Stomach (tissue), 9 donors: ENCODE data around the gene MISP. TPM values are rescaled to one million over a fixed set of nuclear protein-coding genes. Genes with fewer than 3 reads are reported as not detected.

Experiments used
- DNase-seq, 2 donors: peaks; one replicate each; pipeline versions ENCODE4 v3.0.0 to v3.0.0-alpha.2; 2013 to 2019
- H3K27ac ChIP-seq, 5 donors: fragments of 200-600 bp in 4 of 5; sonication (generic) in 4 of 5; one replicate each; pipeline ENCODE4 v1.5.1; 2013 to 2019; ENCODE audit warnings: mild to moderate bottlenecking in 1 of 5, moderate library complexity in 1 of 5
- H3K27me3 ChIP-seq, 3 donors: fragments of 200-600 bp; sonication (generic); one replicate each; pipeline ENCODE4 v1.5.1; 2017 to 2019; ENCODE audit warnings: mixed run types in 1 of 3
- H3K36me3 ChIP-seq, 4 donors: fragments of 200-600 bp; sonication (generic); 1 replicate in 3 of 4; 2 replicates in 1 of 4; pipeline ENCODE4 v1.5.1; 2016 to 2019
- H3K4me1 ChIP-seq, 4 donors: fragments of 200-600 bp; sonication (generic); one replicate each; pipeline ENCODE4 v1.5.1; 2016 to 2019
- H3K4me3 ChIP-seq, 4 donors: fragments of 200-600 bp; sonication (generic) in 3 of 4; one replicate each; pipeline ENCODE4 v1.5.1; 2016 to 2019; ENCODE audit warnings: mild to moderate bottlenecking in 1 of 4
- H3K9me3 ChIP-seq, 4 donors: fragments of 200-600 bp; sonication (generic); one replicate each; pipeline ENCODE4 v1.5.1; 2016 to 2019
- EP300 ChIP-seq: sonication (generic); formaldehyde crosslinking; IDR thresholded peaks from one replicate; pipeline ENCODE4 v1.6.1; 2017; ENCODE audit warnings: antibody characterized with exemption
- POLR2A ChIP-seq, 4 donors: fragments of 450-650 bp; IDR thresholded peaks; one replicate each; pipeline ENCODE4 v1.6.1; 2016; ENCODE audit warnings: antibody characterized with exemption in 4 of 4, control low read depth in 2 of 4, mild to moderate bottlenecking in 1 of 4, moderate library complexity in 1 of 4
- POLR2AphosphoS5 ChIP-seq, 3 donors: sonication (generic); formaldehyde crosslinking; IDR thresholded peaks; one replicate each; pipeline ENCODE4 v1.6.1; 2016; ENCODE audit warnings: antibody characterized with exemption in 3 of 3
- WGBS, 5 donors: extraction: QIAGEN DNeasy Blood & Tissue Kit in 3 of 5; methylation state at CpG; one replicate each; pipeline versions ENCODE4 v1.1.5 to v1.1.7; 2013 to 2018; 5-methylcytosine and 5-hydroxymethylcytosine counted together
- intact Hi-C: fragments of 100-400 bp; cut with DNase I; formaldehyde crosslinking; loops from one replicate; pipeline ENCODE4 v1.15.1; 2023; ENCODE audit warnings: low total_unique reads
- polyA plus RNA-seq, 3 donors: library from polyadenylated mRNA; stranded (reverse); fragments of 200-250 nt; gene quantifications; one replicate each; pipeline ENCODE4 v1.2.3, GENCODE V29; 2013
- total RNA-seq, 5 donors: library from RNA; depleted of rRNA; stranded (reverse); fragments of >200 nt; gene quantifications; one replicate each; pipeline versions ENCODE4 v1.1.0 to v1.2.3, GENCODE V29; 2014 to 2016
- TF ChIP-seq, protein P1 (sequence below), 7 experiments: fragments of 450-650 bp in 4 of 7; fragments of 200-600 bp in 3 of 7; sonication (generic) in 3 of 7; IDR thresholded peaks; one replicate each; pipeline ENCODE4 v1.5.1; 2016 to 2019; ENCODE audit warnings: antibody characterized with exemption in 7 of 7, control low read depth in 2 of 7, mild to moderate bottlenecking in 1 of 7
- donor health status: healthy with polysubstance abuse.
- donor health status: Bipolar disorder and iron deficiency.
- donor health status: healthy.

The MISP gene
- total and polyA plus RNA-seq, 8 donors: 2.1 to 149 (median 12.7) TPM

DNA sequence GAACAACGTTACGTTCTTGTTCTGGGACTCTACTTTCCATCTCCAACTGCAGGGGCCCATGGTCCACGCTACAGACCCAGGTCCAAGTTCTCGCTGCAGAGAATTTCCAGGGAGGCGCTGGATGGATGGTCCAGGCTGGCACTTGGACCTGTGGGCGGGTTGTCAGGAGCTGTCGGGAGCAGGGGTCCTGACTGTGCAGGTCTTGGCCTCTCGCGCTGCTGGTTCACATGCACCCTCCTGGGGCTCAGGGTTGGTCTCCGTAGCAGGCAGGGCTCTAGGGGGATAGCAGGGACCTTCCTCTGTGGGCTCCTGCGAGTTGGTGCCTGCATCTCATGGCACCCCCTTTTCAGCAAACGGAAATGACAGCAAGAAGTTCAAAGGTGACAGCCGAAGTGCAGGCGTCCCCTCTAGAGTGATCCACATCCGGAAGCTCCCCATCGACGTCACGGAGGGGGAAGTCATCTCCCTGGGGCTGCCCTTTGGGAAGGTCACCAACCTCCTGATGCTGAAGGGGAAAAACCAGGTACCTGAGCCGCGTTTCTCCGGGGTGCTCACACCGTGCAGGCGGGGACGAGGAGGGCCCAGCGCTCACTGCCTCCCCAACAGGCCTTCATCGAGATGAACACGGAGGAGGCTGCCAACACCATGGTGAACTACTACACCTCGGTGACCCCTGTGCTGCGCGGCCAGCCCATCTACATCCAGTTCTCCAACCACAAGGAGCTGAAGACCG, 52.9 kb downstream of the MISP start:
- no peaks in the 10 kb centered on the region for H3K27me3 ChIP-seq
- no peak overlapping the region for H3K27ac ChIP-seq
- peaks cover 69 to 89% (median 79%) of the 10 kb centered on the region in 4 donors for H3K36me3 ChIP-seq
- H3K4me1 ChIP-seq: peaks cover 50 to 68% (median 56%) of the 10 kb centered on the region in 4 donors
- H3K9me3 ChIP-seq: no peaks in the 10 kb centered on the region
- no peak for DNase-seq
- WGBS, 5 donors: 77 to 82% (median 79%) methylated on average over 25 to 31 of the region's 31 CpGs
- TF ChIP-seq POLR2AphosphoS5 (IDR thresholded peaks at IDR 0.05) (no peak), POLR2A (IDR thresholded peaks at IDR 0.05) (no peak), EP300 (no peak)
- TF ChIP-seq, protein P1, sequence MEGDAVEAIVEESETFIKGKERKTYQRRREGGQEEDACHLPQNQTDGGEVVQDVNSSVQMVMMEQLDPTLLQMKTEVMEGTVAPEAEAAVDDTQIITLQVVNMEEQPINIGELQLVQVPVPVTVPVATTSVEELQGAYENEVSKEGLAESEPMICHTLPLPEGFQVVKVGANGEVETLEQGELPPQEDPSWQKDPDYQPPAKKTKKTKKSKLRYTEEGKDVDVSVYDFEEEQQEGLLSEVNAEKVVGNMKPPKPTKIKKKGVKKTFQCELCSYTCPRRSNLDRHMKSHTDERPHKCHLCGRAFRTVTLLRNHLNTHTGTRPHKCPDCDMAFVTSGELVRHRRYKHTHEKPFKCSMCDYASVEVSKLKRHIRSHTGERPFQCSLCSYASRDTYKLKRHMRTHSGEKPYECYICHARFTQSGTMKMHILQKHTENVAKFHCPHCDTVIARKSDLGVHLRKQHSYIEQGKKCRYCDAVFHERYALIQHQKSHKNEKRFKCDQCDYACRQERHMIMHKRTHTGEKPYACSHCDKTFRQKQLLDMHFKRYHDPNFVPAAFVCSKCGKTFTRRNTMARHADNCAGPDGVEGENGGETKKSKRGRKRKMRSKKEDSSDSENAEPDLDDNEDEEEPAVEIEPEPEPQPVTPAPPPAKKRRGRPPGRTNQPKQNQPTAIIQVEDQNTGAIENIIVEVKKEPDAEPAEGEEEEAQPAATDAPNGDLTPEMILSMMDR (IDR thresholded peaks at IDR 0.05): no peak
- intact Hi-C loops: no loop called here
- H3K4me3 ChIP-seq: no peak overlapping the region

GRCh38 chr19:804419-805165, 53.7 kb downstream of the MISP start:
- WGBS, 5 donors: 90 to 93% (median 92%) methylated on average over 30 to 53 of the region's 53 CpGs
- Histone ChIP-seq H3K9me3 (no peaks in the 10 kb centered on the region), H3K4me3 (no peak overlapping the region), H3K27me3 (no peaks in the 10 kb centered on the region), H3K4me1 (peaks cover 43 to 61% (median 49%) of the 10 kb centered on the region in 4 donors), H3K36me3 (peaks cover 69 to 92% (median 84%) of the 10 kb centered on the region in 4 donors), H3K27ac (no peak overlapping the region)
- intact Hi-C loops: no loop called here
- no peak for DNase-seq
- TF ChIP-seq POLR2A (IDR thresholded peaks at IDR 0.05) (no peak), POLR2AphosphoS5 (IDR thresholded peaks at IDR 0.05) (no peak), EP300 (no peak)
- TF ChIP-seq, protein P1 (IDR thresholded peaks at IDR 0.05): no peak

DNA sequence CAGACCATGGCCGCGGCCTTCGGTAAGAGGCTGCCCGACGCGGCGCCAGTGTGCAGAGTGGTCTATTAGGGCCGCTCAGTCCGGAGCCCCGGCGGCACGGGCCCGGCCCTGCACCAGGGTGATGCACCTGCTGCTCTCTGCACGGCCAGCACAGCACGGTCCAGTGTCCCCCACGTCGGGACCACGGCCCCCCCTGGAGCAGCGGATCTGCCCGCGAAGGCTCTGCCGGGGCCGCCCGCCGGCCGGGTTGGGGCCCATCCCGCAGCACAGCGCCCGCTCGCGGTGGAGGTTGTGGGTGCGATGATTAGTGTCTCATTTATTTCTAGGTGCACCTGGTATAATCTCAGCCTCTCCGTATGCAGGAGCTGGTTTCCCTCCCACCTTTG, 54.2 kb downstream of the MISP start:
- Histone ChIP-seq H3K36me3 (peaks cover 74 to 92% (median 87%) of the 10 kb centered on the region in 4 donors), H3K9me3 (no peaks in the 10 kb centered on the region), H3K4me1 (peaks cover 37 to 55% (median 43%) of the 10 kb centered on the region in 4 donors), H3K4me3 (no peak overlapping the region), H3K27ac (peak overlapping the region in 1 of 5 donors; percentile 1), H3K27me3 (no peaks in the 10 kb centered on the region)
- intact Hi-C loops: no loop called here
- no peak for DNase-seq
- TF ChIP-seq, protein P1 (IDR thresholded peaks at IDR 0.05): no peak
- TF ChIP-seq POLR2A (IDR thresholded peaks at IDR 0.05) (no peak), POLR2AphosphoS5 (IDR thresholded peaks at IDR 0.05) (no peak), EP300 (no peak)
- 91 to 95% (median 92%) methylated on average over 15 to 33 of the region's 33 CpGs for WGBS, 5 donors

GRCh38 chr19:805600-806550, 55.0 kb downstream of the MISP start:
- Histone ChIP-seq H3K9me3 (no peaks in the 10 kb centered on the region), H3K27me3 (no peaks in the 10 kb centered on the region), H3K27ac (peak overlapping the region in 1 of 5 donors; percentile 1), H3K4me3 (no peak overlapping the region), H3K36me3 (peaks cover 81 to 95% (median 89%) of the 10 kb centered on the region in 4 donors), H3K4me1 (peaks cover 30 to 48% (median 36%) of the 10 kb centered on the region in 4 donors)
- TF ChIP-seq, protein P1 (IDR thresholded peaks at IDR 0.05): no peak
- TF ChIP-seq POLR2A (IDR thresholded peaks at IDR 0.05): no peak
- no peak for TF ChIP-seq EP300
- TF ChIP-seq POLR2AphosphoS5 (IDR thresholded peaks at IDR 0.05): no peak
- DNase-seq: no peak
- intact Hi-C loops: no loop called here
- 91 to 92% (median 91%) methylated on average over 57 to 93 of the region's 93 CpGs for WGBS, 5 donors
